GDM1 (cell line): ENCODE measurements around the gene MEST.
A peak's percentile ranks its signal among the peaks of the same experiment; 100 is the strongest.
"Not testable (repeated sequence)": the region's sequence is repeated elsewhere in the genome, so short reads cannot be mapped to it uniquely, and the experiment has no call there.

ENCODE experiments used
- DNase-seq: peaks from one replicate; lab custom pipeline; 2025; lab: John Stamatoyannopoulos, UW

MEST gene, protein sequence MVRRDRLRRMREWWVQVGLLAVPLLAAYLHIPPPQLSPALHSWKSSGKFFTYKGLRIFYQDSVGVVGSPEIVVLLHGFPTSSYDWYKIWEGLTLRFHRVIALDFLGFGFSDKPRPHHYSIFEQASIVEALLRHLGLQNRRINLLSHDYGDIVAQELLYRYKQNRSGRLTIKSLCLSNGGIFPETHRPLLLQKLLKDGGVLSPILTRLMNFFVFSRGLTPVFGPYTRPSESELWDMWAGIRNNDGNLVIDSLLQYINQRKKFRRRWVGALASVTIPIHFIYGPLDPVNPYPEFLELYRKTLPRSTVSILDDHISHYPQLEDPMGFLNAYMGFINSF

DNA sequence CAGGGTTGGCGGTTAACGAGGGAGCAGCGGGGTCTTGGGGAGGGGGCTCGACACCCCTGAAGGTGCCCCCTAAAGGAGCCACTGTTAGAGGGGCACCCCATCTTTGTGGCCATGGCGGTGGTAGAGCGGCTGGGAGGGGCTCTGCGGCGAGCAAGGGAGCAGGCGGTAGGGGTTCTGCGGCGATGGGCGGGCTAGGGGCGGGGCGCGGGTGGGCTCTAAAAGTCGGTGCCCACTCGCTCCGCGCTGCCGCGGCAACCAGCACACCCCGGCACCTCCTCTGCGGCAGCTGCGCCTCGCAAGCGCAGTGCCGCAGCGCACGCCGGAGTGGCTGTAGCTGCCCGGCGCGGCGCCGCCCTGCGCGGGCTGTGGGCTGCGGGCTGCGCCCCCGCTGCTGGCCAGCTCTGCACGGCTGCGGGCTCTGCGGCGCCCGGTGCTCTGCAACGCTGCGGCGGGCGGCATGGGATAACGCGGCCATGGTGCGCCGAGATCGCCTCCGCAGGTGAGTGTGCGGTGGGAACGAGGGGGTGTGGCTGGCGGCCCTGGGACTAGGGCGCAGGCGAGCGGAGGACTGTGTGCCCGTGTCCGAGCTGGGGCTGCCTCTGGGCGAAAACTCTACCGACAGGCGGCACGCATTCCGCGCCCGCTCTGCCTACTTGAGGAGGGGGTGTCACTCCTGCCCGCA is at the start of gene MEST:
MEST (plus strand) TSS at position 245 of the 682 bp plus-strand sequence; CDS start at position 474, 229 bp downstream.
- DNase-seq = no peak

DNA sequence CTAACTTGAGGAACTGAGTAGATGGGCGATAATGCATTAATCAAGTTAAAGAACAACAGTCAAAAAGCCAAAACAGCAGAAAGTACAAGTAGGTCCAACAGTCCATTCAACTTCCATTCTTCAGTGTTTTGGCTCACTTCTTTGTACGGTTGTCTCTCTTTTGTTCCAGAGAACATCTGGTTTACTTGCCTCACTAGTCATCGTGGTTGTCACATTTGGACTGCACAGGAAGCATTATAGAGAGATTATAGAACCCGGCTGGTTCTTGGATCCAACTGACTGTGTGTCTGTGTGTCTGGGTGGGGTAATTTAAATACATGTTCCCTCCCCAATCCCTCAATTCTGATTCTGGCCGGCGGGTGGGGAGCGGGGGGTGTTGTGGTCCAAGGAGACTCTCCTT is 49.3 kb upstream of the MEST start:
- DNase-seq = no peak

DNA sequence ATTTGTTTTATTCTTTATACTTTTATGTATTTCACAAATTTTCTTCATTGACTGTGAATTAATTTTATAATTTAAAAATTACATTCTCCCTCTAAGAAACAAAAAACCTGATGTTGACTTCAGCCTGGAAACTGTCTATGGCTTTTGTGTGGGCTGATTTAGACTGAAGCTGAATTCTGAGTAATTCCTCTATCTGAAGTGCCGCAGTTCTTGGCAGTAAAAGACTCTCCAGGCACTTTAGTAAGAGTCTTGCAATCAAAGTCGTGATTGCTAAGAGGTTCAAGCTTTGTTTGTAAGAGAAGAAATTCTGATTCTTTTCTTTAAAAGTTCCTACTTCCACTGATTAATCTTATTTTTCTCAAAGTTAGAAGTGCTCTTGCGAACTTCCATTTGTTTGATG is 47.7 kb upstream of the MEST start:
- DNase-seq = no peak

DNA sequence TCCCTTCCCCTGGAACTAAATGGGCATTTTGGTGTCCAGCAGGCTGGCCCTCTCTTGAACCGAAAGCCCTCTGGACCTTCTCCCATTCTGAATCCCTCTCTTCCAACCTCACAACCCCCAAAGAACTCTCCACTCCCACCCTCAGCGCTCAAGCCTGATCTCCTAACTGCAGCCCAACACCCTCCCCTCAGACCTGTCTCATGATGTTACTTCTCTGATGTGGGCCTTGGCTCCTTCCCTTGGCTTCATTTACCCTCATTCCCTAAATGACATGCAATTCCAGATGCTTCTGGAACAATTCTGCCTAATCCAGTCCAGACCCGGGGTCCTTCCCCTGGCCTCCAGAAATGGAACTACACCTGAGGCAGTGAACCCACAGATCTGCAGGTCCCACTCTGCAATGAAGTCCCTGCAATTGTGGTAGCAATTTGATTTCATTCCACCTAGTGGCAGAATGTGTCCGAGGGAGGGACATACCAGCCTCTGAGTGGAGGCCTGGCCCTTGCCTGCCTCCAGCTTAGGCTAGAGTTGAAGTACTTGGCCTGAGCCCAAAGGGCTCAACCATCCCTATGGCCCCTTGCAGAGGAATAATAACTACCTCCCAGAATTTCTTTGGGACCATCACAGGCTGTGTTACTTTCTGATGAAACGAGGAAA is 47.0 kb upstream of the MEST start:
- DNase-seq = no peak

DNA sequence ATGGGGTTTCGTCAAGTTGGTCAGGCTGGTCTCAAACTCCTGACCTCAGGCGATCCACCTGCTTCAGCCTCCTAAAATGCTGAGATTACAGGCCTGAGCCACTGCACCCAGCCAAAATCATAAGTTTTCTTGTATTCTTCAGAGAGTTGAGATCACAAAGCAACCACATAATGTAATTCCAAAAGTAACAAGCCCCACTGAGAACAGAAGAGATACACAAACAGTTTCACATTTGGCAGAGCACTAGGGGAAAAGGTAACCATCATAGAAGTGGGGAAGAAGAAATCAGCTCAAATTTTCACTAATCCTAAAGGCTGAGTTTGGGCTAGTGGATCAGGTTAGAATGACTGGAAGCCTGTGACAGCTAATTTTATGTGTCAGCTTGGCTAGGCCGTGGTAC is 45.6 kb upstream of the MEST start:
- no peak for DNase-seq

DNA sequence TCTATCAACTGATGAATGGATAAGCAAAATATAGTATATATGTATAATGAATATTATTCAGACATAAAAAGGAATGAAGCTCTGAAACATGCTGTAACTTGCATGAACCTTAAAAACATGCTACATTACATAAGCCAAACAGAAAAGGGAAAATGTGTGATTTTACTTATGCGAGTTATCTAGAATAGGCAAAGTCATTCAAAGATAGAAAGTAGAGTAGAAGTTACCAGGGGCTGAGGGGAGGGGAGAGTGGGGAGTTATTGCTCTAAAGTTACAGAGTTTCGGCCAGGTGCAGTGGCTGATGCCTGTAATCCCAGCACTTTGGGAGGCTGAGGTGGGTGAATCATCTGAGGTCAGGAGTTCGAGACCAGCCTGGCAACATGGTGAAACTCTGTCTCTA is 40.5 kb upstream of the MEST start:
- DNase-seq = not testable (repeated sequence)

DNA sequence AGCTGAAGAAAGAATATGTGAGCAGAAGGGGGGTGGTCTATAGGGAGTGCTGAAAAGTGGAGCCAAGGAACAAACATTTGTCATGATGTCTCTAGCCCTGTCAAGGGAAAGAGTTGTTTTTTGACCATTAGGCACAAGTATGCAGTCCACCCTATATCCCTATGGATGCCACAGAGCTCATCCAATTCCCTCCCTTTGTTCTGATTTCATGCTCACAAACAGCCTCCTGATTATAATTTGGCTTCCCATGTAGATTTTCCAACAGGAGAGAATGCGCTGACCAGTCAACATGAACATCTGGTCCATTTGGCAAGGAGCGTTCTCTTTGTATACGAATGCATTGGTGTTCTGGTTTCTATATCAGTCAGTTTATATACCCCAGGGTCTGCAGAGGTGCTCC is 38.9 kb upstream of the MEST start:
- DNase-seq = no peak

DNA sequence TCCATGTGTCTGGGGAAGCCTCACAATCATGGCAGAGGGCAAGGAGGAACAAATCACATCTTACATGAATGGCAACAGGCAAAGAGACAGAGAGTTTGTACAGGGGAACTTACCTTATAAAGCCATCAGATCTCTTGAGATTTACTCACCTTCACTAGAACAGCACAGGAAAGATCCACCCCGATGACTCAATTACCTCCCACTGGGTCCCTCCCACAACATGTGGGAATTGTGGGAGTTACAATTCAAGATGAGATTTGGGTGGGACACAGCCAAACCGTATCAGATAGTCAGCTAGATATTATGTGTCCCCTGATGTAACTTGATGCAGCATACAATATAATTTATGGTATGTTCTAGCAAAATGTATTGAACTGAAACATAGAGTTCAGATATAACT is 36.9 kb upstream of the MEST start:
- no peak for DNase-seq

DNA sequence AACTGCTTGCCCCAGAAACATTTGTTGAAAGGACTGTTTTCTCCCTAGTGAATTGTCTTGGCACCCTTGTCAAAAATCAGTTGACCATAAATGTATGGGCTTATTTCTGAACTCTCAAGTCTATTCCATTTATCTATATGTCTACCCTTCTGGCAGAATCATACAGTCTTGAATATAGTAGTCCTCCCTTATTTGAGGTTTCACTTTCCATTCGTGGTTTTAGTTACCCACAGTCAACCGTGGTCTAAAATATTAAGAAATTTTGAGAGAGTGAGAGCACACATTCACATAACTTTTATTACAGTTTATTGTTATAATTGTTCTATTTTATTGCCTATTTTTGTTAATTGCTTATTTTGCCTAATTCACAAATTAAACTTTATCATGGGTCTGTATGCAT is 33.6 kb upstream of the MEST start:
- no peak for DNase-seq

DNA sequence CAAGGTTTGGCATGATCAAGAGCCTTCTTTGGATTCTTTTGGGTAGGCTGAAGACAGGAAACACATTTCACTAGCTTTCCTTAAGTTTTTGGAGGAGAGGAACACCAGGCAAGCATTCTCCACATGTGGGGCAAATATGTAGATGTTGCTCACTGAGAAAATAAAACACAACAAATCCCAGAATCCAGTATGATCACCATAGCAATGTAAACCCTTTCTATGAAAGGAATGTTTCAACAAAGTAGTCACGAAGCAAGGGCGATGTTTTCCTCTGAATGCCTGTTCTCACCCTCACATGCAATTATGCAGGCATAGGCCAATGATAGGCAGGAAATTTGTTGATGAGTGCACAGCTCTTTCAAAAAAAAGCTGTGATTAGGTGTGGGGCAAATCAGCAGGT is 30.6 kb upstream of the MEST start:
- DNase-seq = no peak

DNA sequence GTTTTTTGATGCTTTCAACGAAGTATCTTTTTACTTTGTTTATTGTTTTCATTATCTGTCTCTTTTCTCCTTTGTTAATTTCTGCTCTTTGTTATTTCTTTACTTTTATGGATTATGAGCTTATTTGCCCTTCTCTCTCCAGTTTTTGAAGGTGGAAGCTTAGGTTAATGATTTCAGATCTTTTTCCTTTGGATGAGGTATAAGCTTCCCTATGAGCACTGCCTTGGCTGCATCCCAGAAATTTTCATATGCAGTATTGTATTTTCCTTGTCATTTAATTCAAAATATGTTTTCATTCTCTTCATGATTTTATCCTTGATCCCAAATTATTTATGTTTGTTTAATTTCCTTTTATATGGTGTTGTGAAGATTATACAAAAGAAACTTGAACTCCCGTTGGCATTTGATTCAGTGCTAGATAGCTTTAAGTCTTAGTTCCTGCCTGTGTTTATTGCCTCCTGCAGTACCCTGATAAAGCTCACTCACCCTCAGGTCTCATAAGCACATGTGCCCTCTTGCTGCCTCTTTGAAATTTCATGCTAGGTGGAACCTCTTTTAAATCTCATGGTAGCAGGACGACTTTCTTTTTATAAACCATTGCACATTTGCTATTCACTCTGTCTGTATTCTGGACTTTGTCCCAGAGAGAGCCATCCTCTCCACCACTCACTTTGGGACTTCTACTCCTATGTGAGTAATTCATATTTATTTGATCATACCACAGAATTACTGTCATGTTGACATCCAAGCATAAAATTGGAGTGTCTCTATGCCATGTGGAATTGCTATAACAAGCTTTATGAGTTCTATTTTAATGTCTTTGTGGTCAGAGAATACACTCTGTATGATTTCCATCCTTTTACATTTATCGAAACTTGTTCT is 28.1 kb upstream of the MEST start:
- peak; percentile 15 for DNase-seq

DNA sequence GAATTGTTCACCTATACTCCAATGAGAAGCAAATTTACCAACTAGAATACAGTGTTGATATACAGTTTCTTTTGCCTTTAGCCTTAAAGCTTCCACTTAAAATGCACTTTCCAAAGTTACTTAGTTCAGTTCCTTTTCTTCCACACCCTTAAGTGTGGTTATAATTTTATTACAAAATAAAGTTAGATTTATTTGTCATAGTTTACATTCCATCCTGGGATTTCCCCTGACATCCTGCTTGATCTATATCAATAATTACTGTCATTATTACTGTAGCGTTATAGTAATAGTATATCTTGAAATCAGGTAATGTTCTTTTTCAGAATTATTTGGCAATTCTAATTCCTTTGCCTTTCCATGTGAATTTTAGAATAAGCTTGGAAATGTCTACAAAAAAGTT is 23.3 kb upstream of the MEST start:
- no peak for DNase-seq

DNA sequence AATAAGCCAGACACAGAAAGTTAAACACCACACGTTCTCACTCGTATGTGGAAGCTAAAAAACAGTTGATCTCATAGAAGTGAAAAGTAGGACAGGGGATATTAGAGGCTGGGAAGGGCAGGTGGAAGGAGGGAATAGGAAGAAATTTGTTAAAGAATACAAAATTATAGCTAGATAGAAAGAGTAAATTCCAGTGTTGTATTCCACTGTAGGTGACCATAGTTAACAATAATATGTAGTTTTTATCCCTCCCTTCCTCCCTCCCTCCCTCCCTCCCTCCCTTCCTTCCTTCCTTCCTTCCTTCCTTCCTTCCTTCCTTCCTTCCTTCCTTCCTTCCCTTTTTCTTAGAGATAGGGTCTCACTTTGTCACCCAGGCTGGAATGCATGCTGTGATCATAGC is 19.9 kb upstream of the MEST start:
- DNase-seq = no peak

DNA sequence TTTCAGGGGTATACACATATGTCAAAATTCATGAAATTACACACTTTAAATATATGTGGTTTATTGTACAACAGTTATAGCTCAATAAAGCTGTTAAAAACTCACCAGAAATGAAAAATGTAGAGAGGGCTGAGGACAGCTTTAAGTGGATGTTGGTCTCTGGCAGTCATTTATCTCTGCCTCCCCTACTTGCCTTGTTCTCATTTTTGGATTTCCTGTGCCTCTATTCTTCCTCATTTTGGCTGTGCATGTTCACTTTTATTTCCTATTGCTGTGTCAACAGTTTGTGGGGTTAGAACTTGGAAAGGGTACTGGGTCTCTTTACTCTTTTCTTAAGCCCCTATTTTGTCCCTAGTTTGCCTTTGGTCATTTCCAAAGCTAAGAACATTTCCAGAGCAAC is 18.6 kb upstream of the MEST start:
- DNase-seq = peak; percentile 80

DNA sequence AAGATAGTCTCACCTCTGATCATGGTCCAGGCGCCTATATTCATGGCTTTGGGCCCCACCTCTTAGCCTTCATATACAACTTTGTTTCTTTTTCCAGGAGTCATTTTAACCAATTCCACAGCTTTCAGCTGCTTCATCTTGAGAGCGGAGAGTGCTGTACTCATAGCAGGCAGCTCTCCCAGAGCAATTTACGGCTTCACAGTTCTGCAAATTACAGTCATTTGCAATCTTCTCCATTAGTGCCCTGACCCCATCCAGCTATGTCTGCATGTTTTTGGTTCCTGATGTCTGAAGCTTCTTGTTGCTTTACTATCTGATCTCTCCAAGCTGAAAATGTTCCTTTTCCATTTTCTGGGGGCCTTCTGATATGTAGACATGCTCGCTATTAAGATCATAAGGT is 18.0 kb upstream of the MEST start:
- DNase-seq = no peak

DNA sequence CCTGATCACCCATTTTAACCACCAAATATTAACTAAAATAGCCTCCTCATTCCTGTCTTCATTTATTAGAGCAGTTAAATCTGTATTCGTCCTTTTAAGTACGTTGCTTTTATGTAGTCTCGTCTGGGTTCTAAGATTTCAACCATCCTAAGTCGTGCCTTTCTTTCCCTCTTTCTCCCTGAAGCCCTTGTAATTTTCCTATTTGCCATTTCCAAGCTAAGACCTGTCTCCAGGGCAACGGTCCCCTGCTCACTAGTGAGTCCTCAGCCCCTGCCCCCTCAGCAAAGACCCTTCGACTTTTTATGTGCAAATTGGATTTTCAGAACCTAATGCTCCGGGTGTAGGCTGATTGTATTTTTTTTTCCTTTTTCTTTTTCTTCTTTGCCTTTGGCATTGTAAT is 16.1 kb upstream of the MEST start:
- DNase-seq = no peak

DNA sequence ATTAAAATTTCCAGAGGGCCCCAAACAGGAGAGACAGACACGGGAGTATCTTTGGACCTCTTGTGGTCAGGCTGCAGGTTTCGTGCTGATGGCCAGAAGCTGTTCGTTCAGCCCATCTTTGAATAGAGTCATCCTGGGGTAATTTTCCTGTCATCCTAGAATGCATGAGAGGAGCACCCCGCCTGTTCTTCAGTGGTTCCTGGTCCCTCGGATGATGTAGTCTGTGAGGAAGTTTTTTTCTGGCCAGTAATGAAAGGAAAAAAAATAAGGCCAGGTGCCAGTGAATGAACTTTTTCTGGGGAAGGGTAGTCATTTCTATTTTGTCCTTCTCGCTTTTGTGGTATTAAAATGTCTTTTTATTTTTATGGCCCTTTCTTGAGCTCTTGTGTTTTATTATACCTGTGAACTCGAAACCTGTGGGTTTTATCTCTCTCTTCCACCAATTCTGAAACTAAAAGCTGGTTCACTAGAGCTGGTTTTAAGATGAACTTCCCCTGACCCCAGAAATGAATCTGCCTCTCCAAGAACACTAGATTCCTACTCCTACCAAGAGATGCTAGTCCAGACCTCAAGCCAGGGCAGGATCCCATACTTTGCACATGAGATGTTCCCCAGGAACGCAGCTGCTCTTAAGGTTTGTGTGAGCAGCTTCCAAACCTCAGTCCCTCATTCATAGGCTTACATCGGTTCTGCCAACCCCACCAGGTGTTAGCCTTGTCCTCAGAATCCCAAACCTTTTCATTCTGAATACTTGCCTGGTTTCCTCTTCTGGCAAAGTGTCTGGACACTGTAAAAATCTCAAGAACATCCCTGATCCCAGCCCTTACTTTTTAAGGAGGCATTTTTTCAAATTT is 15.4 kb upstream of the MEST start:
- DNase-seq = no peak

DNA sequence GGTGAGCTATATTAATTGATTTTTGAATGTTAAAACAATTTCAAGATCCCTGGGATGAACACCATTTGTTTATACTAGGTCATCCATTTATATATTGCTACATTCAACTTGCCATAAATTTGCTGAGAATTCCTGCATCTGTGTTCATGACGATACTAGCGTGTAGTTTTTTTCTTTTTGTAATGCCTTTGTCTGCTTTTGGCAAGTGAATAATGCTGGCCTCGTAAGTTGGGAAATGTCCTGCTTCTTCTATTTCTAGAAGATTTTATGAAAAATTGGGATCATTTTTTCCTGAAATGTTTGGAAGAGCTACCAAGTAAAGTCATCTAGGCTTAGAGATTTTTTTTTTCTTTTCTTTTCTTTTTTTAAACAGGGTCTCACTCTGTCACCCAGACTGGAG is 12.9 kb upstream of the MEST start:
- DNase-seq = no peak

DNA sequence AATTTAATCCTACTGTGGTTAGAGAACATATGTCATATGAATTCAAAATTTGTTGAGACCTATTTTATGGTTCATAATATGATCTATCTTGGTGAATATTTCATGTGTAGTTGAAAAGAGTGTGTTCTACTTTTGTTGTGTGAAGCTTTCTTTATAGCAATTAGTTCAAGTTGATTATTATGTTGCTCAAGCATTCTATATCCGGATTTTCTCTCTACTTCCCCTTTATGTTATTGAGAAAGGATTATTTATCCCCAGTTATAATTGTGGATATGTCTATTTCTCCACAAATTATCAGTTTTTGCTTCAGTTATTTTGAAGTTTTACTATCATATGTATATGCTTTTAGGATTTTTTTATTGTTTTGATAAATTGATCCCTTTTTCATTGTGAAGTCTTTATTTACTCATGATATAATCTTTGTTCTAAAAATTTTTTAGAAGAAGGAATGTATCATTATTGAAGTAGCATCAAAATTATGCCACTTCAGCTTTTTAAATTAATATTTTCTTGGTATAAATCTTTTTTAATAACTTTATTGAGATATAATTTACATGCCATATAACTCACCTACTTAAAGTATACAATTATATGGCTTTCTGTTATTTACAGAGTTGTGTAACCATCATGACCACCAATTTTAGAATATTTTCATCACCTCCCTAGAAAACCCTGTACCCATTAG is 12.0 kb upstream of the MEST start:
- no peak for DNase-seq

DNA sequence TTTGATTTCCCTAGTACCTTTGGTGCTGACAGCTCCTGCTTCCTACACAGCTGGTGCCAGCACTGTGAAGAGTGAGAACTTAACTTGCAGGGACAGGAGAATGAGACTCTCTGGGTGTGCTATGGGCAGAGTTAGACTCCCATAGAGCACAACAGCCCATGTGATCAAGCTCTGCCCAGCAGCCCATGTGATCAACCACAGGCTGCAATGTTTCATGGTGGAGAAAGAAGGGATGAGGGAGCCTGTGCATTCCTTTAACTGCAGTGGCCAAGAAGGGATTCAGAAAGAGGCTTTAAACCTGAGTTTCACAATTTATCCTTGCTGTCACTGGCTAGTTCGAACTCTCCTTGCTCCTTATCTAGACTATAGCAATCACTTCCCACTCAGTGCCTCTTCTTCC is 10.0 kb upstream of the MEST start:
- DNase-seq = no peak

DNA sequence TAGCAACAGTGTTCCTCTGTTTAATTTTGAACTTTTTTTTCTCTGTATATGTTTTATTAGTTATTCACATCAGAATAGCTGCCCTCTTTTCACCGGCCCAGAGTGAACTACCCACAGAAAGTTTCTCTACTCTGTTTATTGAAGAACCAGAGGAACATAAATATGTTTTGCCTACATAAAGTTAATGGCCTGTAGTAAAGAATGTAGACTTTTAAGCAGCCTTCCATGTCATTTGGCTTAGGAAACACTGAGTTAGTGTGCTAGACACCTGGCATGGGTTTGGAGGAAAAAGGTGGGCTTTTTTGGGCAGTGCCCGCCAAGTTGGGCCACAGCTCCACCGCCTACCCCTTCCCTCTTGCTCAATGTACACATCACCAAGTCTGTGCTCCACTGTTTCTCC is 8.9 kb upstream of the MEST start:
- DNase-seq = no peak
